ENCODE data around the gene CTNND1.
A peak's percentile ranks its signal among the peaks of the same experiment; 100 is the strongest.
"Not testable (repeated sequence)": the region's sequence is repeated elsewhere in the genome, so short reads cannot be mapped to it uniquely, and the experiment has no call there.

Gene CTNND1, protein sequence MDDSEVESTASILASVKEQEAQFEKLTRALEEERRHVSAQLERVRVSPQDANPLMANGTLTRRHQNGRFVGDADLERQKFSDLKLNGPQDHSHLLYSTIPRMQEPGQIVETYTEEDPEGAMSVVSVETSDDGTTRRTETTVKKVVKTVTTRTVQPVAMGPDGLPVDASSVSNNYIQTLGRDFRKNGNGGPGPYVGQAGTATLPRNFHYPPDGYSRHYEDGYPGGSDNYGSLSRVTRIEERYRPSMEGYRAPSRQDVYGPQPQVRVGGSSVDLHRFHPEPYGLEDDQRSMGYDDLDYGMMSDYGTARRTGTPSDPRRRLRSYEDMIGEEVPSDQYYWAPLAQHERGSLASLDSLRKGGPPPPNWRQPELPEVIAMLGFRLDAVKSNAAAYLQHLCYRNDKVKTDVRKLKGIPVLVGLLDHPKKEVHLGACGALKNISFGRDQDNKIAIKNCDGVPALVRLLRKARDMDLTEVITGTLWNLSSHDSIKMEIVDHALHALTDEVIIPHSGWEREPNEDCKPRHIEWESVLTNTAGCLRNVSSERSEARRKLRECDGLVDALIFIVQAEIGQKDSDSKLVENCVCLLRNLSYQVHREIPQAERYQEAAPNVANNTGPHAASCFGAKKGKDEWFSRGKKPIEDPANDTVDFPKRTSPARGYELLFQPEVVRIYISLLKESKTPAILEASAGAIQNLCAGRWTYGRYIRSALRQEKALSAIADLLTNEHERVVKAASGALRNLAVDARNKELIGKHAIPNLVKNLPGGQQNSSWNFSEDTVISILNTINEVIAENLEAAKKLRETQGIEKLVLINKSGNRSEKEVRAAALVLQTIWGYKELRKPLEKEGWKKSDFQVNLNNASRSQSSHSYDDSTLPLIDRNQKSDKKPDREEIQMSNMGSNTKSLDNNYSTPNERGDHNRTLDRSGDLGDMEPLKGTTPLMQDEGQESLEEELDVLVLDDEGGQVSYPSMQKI

GRCh38 chr11:57761301-57762234, at the start of gene CTNND1:
TSS of gene CTNND1 (plus strand) at chr11:57761802. CDS start at chr11:57791479, 29,677 bp downstream.
- DNase-seq = peak; percentile 96

DNA sequence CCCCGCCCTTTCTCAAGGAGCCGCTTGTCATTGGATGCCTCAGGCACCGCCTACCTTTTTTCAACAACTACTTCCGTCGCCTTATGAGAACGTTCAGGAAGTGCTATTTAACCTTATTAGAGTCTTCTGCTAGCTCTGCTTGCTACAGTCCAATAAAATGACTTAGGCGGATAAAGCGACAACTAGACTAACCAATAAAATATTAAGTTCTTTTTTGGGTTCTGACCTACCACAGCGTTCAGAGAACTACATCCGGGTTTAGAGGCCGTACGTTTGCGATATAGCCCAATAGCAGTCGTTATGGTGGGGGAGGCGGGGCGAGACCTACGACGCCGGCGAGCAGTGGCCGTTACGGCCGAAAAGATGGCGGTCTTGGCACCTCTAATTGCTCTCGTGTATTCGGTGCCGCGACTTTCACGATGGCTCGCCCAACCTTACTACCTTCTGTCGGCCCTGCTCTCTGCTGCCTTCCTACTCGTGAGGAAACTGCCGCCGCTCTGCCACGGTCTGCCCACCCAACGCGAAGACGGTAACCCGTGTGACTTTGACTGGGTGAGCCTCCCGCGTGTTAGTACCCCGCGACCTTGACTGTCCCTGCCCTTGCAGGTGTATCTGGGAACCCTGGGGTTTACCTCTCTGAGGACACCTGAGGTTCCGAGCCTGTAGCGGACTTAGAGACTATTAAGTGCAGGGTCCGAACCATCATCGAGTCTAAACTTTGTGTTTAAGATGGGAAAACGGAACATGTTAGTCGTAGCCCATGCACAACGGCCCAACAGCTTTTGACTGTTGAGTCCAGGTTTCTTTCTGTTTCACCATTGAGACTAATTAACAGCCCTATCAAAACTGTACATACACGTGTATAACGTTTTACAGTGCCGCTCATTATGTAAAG, 49.1 kb upstream of the CTNND1 start, which contains the start of gene TMX2:
TSS of gene TMX2 (plus strand) at position 338 of the 895 bp plus-strand sequence. CDS start at position 364, 26 bp downstream.
- peak; percentile 100 for DNase-seq

GRCh38 chr11:57713835-57714234, 47.8 kb upstream of the CTNND1 start:
- no peak for DNase-seq

DNA sequence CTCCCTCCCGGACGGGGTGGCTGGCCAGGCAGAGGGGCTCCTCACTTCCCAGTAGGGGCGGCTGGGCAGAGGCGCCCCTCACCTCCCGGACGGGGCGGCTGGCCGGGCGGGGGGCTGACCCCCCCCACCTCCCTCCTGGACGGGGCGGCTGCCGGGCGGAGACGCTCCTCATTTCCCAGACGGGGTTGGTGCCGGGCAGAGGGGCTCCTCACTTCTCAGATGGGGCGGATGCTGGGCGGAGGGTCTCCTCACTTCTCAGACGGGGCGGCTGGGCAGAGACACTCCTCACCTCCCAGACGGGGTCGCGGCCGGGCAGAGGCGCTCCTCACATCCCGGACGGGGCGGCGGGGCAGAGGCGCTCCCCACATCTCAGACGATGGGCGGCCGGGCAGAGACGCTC, 44.9 kb upstream of the CTNND1 start:
- not testable (repeated sequence) for DNase-seq

GRCh38 chr11:57727185-57727584, 34.4 kb upstream of the CTNND1 start:
- no peak for DNase-seq

DNA sequence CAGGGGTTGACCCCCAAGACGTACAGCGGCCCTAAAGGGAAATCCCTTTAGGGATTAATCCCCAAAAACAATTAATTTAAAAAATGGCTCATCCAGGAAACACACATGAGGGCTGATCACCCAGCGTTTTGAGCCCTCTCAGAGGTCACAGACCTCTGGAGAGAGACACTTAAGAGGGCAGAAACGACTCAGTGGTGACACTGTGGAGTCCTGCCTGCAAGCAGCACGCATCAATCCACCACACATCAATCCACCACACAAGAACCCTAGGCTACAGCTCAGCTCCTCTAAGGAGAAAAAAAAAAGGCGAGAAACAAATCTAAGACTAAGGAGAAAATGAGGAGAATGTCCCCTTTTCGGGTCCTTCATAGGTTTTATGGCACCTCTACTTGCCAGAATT, 32.8 kb upstream of the CTNND1 start:
- DNase-seq = no peak

DNA sequence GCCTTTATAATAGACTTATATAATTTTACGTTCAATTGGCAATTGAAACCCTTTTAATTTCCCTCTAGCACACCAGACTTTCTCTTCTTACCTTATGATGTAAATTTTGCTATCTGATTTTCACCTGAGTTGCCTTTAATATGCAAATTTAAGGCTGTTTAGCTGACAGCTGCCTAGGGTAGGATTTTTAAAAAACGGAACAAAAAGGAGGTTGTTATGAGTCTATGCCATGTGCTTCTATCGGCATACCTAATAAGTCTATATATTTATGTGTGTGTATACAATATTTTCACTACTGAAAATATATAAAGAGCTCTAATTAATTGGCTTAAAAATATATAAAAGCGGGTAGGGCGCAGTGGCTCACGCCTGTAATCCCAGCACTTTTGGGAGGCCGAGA, 32.1 kb upstream of the CTNND1 start:
- no peak for DNase-seq

DNA sequence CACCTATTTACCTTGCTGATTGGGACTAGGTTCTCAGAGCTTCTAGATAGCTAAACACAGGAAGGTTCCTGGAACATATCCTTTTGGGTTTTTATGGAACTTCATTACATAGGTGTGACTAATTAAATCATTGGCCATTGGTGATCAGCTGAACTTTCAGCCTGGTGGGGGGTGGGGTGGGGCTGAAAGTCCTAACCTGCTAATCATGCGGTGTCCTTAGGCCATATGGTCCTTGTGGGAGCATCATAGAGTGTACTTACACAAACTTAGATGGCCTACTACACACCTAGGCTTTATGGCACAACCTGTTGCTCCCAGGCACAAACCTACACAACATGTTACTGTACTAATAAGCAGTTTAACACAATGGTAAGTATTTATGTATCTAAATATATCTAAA, 28.9 kb upstream of the CTNND1 start:
- DNase-seq = no peak

- no peak for DNase-seq
Measured at GRCh38 chr11:57735619-57736298, 25.8 kb upstream of the CTNND1 start.

DNA sequence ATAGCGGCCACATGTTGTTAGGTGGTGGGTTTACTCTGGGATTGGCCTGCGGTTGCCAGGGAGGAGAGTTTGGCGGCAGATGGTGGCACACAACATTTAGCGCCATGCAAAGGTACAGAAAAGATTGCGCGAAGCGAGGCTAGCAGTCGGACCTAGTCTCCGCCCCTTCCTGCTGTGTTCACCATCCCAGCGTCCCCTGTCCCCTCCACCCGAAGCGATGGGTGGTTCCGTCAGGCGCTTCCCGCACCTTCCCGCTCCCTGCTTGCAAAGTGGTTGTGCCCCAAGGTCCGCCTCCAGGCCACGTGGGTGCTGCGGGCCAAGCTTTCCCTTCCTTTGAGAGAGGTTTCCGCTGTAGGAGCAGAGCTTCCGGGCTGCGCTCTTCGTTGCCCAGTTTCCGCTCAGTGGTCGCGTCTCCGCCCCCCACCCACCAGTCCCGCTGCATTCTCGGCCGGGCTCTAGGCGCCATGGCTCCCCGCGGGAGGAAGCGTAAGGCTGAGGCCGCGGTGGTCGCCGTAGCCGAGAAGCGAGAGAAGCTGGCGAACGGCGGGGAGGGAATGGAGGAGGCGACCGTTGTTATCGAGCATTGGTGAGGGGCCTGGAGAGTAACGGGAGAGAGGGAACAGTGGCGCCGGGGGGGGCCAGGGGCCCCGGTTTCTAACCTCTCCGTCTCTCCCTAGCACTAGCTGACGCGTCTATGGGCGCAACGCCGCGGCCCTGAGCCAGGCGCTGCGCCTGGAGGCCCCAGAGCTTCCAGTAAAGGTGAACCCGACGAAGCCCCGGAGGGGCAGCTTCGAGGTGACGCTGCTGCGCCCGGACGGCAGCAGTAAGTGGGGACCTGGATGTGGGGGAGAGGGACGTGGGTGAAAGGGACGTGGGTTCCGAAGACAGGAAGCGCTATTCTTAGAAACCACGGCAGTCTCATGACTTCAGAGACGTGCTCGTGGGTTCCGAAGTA, 20.2 kb upstream of the CTNND1 start, which contains the start of gene SELENOH:
TSS of gene SELENOH (plus strand) at position 360 of the 955 bp plus-strand sequence. CDS start at position 465, 105 bp downstream.
- DNase-seq = peak; percentile 98

DNA sequence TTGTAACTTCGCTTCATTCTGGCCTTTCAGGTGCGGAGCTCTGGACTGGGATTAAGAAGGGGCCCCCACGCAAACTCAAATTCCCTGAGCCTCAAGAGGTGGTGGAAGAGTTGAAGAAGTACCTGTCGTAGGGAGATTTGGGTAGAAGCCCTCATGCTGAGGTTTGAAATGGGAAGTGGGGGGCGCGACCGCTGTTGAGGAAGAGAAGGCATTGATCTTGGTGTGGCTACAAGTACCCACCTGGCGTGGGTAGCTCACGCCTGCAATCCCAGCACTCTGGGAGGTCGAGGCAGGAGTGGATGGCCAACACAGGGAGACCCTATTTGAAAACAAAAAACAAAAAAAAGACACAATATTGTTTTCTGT, 19.5 kb upstream of the CTNND1 start:
- no peak for DNase-seq

- no peak for DNase-seq
Measured at GRCh38 chr11:57744357-57744756, 17.2 kb upstream of the CTNND1 start.

DNA sequence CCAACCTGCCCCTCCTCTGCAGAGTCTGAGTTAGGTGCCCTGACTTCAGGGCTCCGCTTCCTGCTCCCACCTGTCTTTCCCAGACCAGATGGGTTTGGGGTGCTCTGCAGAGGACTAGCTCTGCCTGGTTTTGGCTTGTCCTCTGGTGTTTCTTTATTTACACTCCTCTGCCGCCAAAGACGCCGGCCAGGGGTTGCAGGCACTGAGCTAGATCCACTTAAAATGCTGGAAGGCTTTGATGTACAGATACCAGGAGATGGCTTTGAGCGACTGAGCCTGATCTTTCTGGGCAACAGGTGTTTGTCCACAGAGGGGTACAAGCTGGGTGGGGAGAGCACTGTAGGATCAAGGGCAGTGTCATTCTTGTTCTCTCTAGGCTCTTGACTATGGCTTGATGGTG, 16.4 kb upstream of the CTNND1 start:
- DNase-seq = no peak

GRCh38 chr11:57746920-57747319, 14.7 kb upstream of the CTNND1 start:
- DNase-seq = no peak

DNA sequence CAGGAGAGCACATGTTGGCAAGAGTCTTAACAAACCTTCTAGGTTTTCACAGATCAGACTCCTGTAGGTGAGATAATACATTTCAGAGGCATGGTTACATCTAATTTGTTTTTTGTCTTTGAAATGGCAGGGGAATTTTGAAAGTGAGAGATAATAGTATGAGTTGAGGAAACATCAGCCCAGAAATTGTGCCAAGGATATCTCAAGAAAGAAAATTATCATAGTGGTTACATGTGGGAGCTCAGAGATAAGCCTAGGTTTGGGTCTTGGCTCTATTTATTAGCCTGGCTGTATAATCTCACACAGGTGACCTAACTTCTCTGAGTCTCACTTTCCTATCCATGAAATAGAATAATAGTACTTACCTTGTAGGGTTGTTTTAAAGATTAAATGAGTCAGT, 10.4 kb upstream of the CTNND1 start:
- no peak for DNase-seq

- peak; percentile 19 for DNase-seq
Measured at GRCh38 chr11:57751676-57752253, 9.8 kb upstream of the CTNND1 start, which contains the start of gene BTBD18. TSS of gene BTBD18 (minus strand) at chr11:57751819. CDS start at chr11:57751188, 631 bp downstream.

GRCh38 chr11:57752954-57753353, 8.6 kb upstream of the CTNND1 start:
- DNase-seq = no peak

- DNase-seq = no peak
Measured at GRCh38 chr11:57758174-57758573, 3.4 kb upstream of the CTNND1 start.
